B cell (primary cell): Measurements from ENCODE around the gene AGTPBP1. TPM values are rescaled to one million over a fixed set of nuclear protein-coding genes. Genes with fewer than 3 reads are reported as not detected.

Source experiments
- ATAC-seq: fragments of 200-7000 bp; cut with Tn5 transposase; one replicate; pipeline ENCODE4 v1.10.0; 2021; ENCODE audit warnings: low read depth, mild to moderate bottlenecking, moderate number of reproducible peaks, moderate library complexity
- CTCF ChIA-PET: fragments of 350-600 bp; sonication (Branson Sonifier 250); formaldehyde crosslinking; loops from one replicate; lab custom pipeline; 2021; ENCODE audit warnings: antibody characterized with exemption, inconsistent platforms; lab: Charles Lee
- POLR2A ChIA-PET: fragments of 350-600 bp; sonication (Branson Sonifier 250); formaldehyde crosslinking; loops from one replicate; lab custom pipeline; 2021; ENCODE audit warnings: antibody characterized with exemption; lab: Charles Lee
- DNase-seq: peaks from one replicate; pipeline ENCODE4 v3.0.0; 2013
- H2AFZ ChIP-seq: 2 replicates; pipeline ENCODE4 v1.6.1; 2012; ENCODE audit warnings: mild to moderate bottlenecking, low read depth, low read length; ENCODE audit not compliant: insufficient read depth, poor library complexity, severe bottlenecking
- H3K27ac ChIP-seq, 2 donors: 1 replicate in 1 of 2; 2 replicates in 1 of 2; pipeline ENCODE4 v1.5.1; 2012 to 2013; ENCODE audit warnings: low read length in 2 of 2, mild to moderate bottlenecking in 2 of 2, moderate library complexity in 1 of 2
- H3K27me3 ChIP-seq, 4 experiments: fragments of 200-600 bp in 1 of 4; sonication (generic) in 1 of 4; replicated peaks in 1 of 4; 1 replicate in 2 of 4; 2 replicates in 2 of 4; pipeline versions ENCODE4 v1.6.1 to v1.7.0; 2013 to 2016; ENCODE audit warnings: low read length in 3 of 4, mild to moderate bottlenecking in 2 of 4, mixed read lengths in 1 of 4, moderate library complexity in 1 of 4; ENCODE audit not compliant: insufficient read depth in 4 of 4, control insufficient read depth in 3 of 4; ENCODE audit errors: control extremely low read depth in 1 of 4
- H3K36me3 ChIP-seq, 2 experiments: replicated peaks in 1 of 2; 1 replicate in 1 of 2; 2 replicates in 1 of 2; pipeline versions ENCODE4 v1.6.1 to v1.7.1; 2013; ENCODE audit warnings: low read length in 1 of 2; ENCODE audit not compliant: insufficient read depth in 2 of 2, control insufficient read depth in 1 of 2; ENCODE audit errors: control extremely low read depth in 1 of 2, extremely low read depth in 1 of 2
- H3K4me1 ChIP-seq, 2 donors: fragments of 200-600 bp in 1 of 2; sonication (generic) in 1 of 2; 1 replicate in 1 of 2; 2 replicates in 1 of 2; pipeline versions ENCODE4 v1.5.1 to v1.6.1; 2013 to 2017; ENCODE audit warnings: low read length in 2 of 2; ENCODE audit not compliant: control insufficient read depth in 2 of 2, insufficient read depth in 2 of 2
- H3K4me2 ChIP-seq: replicated peaks from 2 replicates; pipeline ENCODE3; 2012; ENCODE audit warnings: mild to moderate bottlenecking, low read depth, low read length; ENCODE audit not compliant: poor library complexity, severe bottlenecking
- H3K4me3 ChIP-seq, 5 experiments: fragments of 200-600 bp in 1 of 5; sonication (generic) in 1 of 5; 1 replicate in 3 of 5; 2 replicates in 2 of 5; pipeline versions ENCODE4 v1.5.1 to v1.7.0; 2011 to 2016; ENCODE audit warnings: low read length in 4 of 5, mild to moderate bottlenecking in 4 of 5, low read depth in 2 of 5, control low read depth in 1 of 5, moderate library complexity in 1 of 5; ENCODE audit not compliant: insufficient read depth in 1 of 5; ENCODE audit errors: control extremely low read depth in 1 of 5, extremely low read depth in 1 of 5
- H3K79me2 ChIP-seq: fragments of 200-600 bp; sonication (generic); one replicate; pipeline ENCODE4 v1.6.0; 2016; ENCODE audit warnings: low read length; ENCODE audit not compliant: control insufficient read depth, insufficient read depth
- H3K9ac ChIP-seq: fragments of 200-600 bp; sonication (generic); 2 replicates; pipeline ENCODE4 v1.6.1; 2017; ENCODE audit warnings: mild to moderate bottlenecking, low read length, moderate library complexity
- H3K9me3 ChIP-seq, 3 donors: one replicate each; pipeline versions ENCODE4 v1.6.1 to v1.7.1; 2013; ENCODE audit warnings: low read length in 2 of 3; ENCODE audit not compliant: control insufficient read depth in 2 of 3, insufficient read depth in 1 of 3; ENCODE audit errors: control extremely low read depth in 1 of 3
- H4K20me1 ChIP-seq: 2 replicates; pipeline ENCODE4 v1.6.0; 2012; ENCODE audit warnings: mild to moderate bottlenecking, low read length; ENCODE audit not compliant: insufficient read depth, control insufficient read depth, poor library complexity, severe bottlenecking
- H3K27ac Mint-ChIP-seq: one replicate; pipeline ENCODE4 v1.8.0; 2021; ENCODE audit warnings: mixed read lengths
- H3K27me3 Mint-ChIP-seq: one replicate; pipeline ENCODE4 v1.8.0; 2021; ENCODE audit warnings: mixed read lengths
- H3K4me1 Mint-ChIP-seq: one replicate; pipeline ENCODE4 v1.8.0; 2021; ENCODE audit warnings: mixed read lengths
- H3K4me3 Mint-ChIP-seq: one replicate; pipeline ENCODE4 v1.8.0; 2021; ENCODE audit warnings: mixed read lengths
- H3K9me3 Mint-ChIP-seq: one replicate; pipeline ENCODE4 v1.8.0; 2022; ENCODE audit warnings: mixed read lengths; ENCODE audit not compliant: insufficient read depth
- CTCF ChIP-seq: fragments of 200-600 bp; IDR thresholded peaks from one replicate; pipeline ENCODE4 v1.8.0; 2022; ENCODE audit warnings: antibody characterized with exemption, mild to moderate bottlenecking
- EZH2 ChIP-seq: IDR thresholded peaks from 2 replicates; pipeline ENCODE4 v1.6.1; 2012; ENCODE audit warnings: borderline replicate concordance, low read depth, mild to moderate bottlenecking, moderate library complexity, low read length; ENCODE audit not compliant: insufficient read depth, poor library complexity, severe bottlenecking
- WGBS: methylation state at CpG from one replicate; pipeline ENCODE4 v1.1.5; 2013; ENCODE audit warnings: missing lambda C conversion rate; ENCODE audit not compliant: insufficient coverage; 5-methylcytosine and 5-hydroxymethylcytosine counted together
- intact Hi-C: fragments of 100-400 bp; cut with micrococcal nuclease; formaldehyde crosslinking; loops from one replicate; pipeline ENCODE4 v1.10.0; 2022
- polyA plus RNA-seq: library from polyadenylated mRNA; depleted of rRNA; stranded (reverse); fragments of >200 nt; gene quantifications from 2 replicates; pipeline ENCODE4 v1.2.3, GENCODE V29; 2012
- total RNA-seq, 2 donors: library from RNA; stranded (reverse); fragments of 120-200 nt in 1 of 2; gene quantifications; 1 replicate in 1 of 2; 2 replicates in 1 of 2; pipeline versions ENCODE4 v1.2.3 to v1.2.4, GENCODE V29; 2013 to 2022

Gene AGTPBP1
- total and polyA plus RNA-seq, 2 donors (not counting 1 experiment from before 2014, with no cell fraction given): 7.5 to 33.1 TPM

GRCh38 chr9:85744480-85744879 lies 2.7 kb upstream of the AGTPBP1 start:
- no peak overlapping the region for H3K4me3 ChIP-seq
- H3K9me3 ChIP-seq: no peaks in the 10 kb centered on the region
- 97% methylated on average over 7 of the region's 7 CpGs for WGBS
- no peak for DNase-seq
- H4K20me1 ChIP-seq: peaks cover 6% of the 10 kb centered on the region
- no peak overlapping the region for H3K27ac ChIP-seq
- no peak overlapping the region for H3K4me3 Mint-ChIP-seq
- H3K9me3 Mint-ChIP-seq: no peaks in the 10 kb centered on the region
- intact Hi-C loops: no loop called here
- H2AFZ ChIP-seq: no peak overlapping the region
- POLR2A ChIA-PET: interaction anchor here (0.9 kb wide), 1 partner anchor 29 kb away, joined by 3 read pairs; no protein-coding TSS in a partner anchor
- CTCF ChIA-PET: no interaction called here
- TF ChIP-seq CTCF (no peak), EZH2 (no peak)
- ATAC-seq: no peak
- no peak overlapping the region for H3K9ac ChIP-seq
- H3K27ac Mint-ChIP-seq: no peak overlapping the region
- peaks cover 8% of the 10 kb centered on the region for H3K79me2 ChIP-seq
- H3K4me1 Mint-ChIP-seq: peaks cover 20% of the 10 kb centered on the region
- peaks cover 0 to 3% (median 0%) of the 10 kb centered on the region in 4 experiments for H3K27me3 ChIP-seq
- H3K4me1 ChIP-seq: peaks cover 9 to 11% of the 10 kb centered on the region in 2 donors
- H3K27me3 Mint-ChIP-seq: peaks cover 11% of the 10 kb centered on the region
- no peak overlapping the region for H3K4me2 ChIP-seq
- H3K36me3 ChIP-seq: no peaks in the 10 kb centered on the region

GRCh38 chr9:85743275-85744128 lies 1.7 kb upstream of the AGTPBP1 start:
- WGBS: 87% methylated on average over 10 of the region's 14 CpGs
- H2AFZ ChIP-seq: peak overlapping the region; percentile 32
- H3K4me3 Mint-ChIP-seq: peak overlapping the region; percentile 44
- peaks cover 9 to 11% of the 10 kb centered on the region in 2 donors for H3K4me1 ChIP-seq
- ChIA-PET POLR2A (no interaction called here), CTCF (no interaction called here)
- H3K27ac ChIP-seq: no peak overlapping the region
- H3K9me3 ChIP-seq: no peaks in the 10 kb centered on the region
- H3K9me3 Mint-ChIP-seq: no peaks in the 10 kb centered on the region
- no peak overlapping the region for H3K27ac Mint-ChIP-seq
- TF ChIP-seq CTCF (no peak), EZH2 (no peak)
- H3K9ac ChIP-seq: no peak overlapping the region
- H4K20me1 ChIP-seq: peaks cover 9% of the 10 kb centered on the region
- peaks cover 0 to 3% (median 0%) of the 10 kb centered on the region in 4 experiments for H3K27me3 ChIP-seq
- DNase-seq (no peak), ATAC-seq (no peak)
- peaks cover 17% of the 10 kb centered on the region for H3K79me2 ChIP-seq
- no peaks in the 10 kb centered on the region for H3K36me3 ChIP-seq
- intact Hi-C loops: loop anchor here (2.0 kb wide), 1 partner anchor 133 kb away; no protein-coding TSS in a partner anchor
- H3K4me3 ChIP-seq: no peak overlapping the region
- no peak overlapping the region for H3K4me2 ChIP-seq
- H3K4me1 Mint-ChIP-seq: peaks cover 21% of the 10 kb centered on the region
- peaks cover 9% of the 10 kb centered on the region for H3K27me3 Mint-ChIP-seq
